ENCODE data around the gene FAM162A. TPM values are rescaled to one million over a fixed set of nuclear protein-coding genes. Genes with fewer than 3 reads are reported as not detected.

FAM162A gene
- total RNA-seq, 2 donors from 2014 or later: 7.1 to 8.0 TPM

DNA sequence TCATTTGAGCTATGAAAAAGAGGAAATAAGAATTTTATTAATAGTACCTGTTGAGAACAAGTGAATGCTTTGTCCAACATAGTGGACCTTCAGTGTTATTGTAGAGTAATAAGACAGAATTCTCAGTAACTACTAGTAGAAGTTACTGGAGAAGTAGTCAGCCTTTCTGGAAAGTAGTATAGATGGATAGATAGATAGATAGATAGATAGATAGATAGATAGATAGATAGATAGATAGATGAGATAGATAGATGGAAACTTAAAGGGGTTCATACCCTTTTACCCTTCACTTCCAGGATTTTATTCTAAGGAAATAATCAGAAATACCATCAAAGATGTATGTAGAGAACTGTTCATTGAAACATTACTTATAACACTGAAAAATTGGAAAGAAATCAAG lies 5.2 kb downstream of the FAM162A start:
- DNase-seq (ENCODE audit: low spot score) (no peak), ATAC-seq (ENCODE audit: insufficient number of reproducible peaks, low FRiP score, low read depth) (no peak)
- TF ChIP-seq, protein P1, sequence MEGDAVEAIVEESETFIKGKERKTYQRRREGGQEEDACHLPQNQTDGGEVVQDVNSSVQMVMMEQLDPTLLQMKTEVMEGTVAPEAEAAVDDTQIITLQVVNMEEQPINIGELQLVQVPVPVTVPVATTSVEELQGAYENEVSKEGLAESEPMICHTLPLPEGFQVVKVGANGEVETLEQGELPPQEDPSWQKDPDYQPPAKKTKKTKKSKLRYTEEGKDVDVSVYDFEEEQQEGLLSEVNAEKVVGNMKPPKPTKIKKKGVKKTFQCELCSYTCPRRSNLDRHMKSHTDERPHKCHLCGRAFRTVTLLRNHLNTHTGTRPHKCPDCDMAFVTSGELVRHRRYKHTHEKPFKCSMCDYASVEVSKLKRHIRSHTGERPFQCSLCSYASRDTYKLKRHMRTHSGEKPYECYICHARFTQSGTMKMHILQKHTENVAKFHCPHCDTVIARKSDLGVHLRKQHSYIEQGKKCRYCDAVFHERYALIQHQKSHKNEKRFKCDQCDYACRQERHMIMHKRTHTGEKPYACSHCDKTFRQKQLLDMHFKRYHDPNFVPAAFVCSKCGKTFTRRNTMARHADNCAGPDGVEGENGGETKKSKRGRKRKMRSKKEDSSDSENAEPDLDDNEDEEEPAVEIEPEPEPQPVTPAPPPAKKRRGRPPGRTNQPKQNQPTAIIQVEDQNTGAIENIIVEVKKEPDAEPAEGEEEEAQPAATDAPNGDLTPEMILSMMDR (IDR thresholded peaks at IDR 0.05): no peak
- no peak overlapping the region for H3K4me3 ChIP-seq
- H3K36me3 ChIP-seq: no peaks in the 10 kb centered on the region
- H3K27me3 ChIP-seq (replicated peaks; ENCODE audit: insufficient read depth): no peaks in the 10 kb centered on the region
- no peaks in the 10 kb centered on the region for H3K9me3 ChIP-seq
- peaks cover 4 to 19% of the 10 kb centered on the region in 2 donors for H3K4me1 ChIP-seq (ENCODE audit: control insufficient read depth in 1 of 2, low read depth in 2 of 2)
- no peak overlapping the region for H3K27ac ChIP-seq

DNA sequence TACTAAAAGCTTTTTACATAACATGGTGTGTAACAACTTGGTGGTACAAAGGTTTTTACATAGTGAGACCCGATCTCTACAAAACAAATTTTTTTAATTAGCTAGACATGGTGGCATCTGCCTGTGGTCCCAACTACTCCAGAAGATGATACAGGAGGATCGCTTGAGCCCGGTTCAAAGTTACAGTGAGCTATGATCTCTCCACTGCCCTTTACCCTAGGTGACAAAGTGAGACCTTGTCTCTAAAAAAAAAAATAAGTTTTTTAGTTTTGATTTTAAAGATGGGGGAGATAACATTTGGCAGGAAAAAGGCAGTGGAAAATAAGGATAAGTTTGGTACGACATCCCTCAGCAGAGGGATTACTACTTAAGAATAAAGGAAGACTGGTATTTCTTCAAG lies 5.9 kb downstream of the FAM162A start:
- DNase-seq (ENCODE audit: low spot score): no peak
- H3K4me1 ChIP-seq (ENCODE audit: control insufficient read depth in 1 of 2, low read depth in 2 of 2): peaks cover under 1 to 14% of the 10 kb centered on the region in 2 donors
- no peak overlapping the region for H3K27ac ChIP-seq
- TF ChIP-seq, protein P1 (IDR thresholded peaks at IDR 0.05): no peak
- H3K27me3 ChIP-seq (replicated peaks; ENCODE audit: insufficient read depth): no peaks in the 10 kb centered on the region
- no peaks in the 10 kb centered on the region for H3K36me3 ChIP-seq
- H3K4me3 ChIP-seq: no peak overlapping the region
- no peaks in the 10 kb centered on the region for H3K9me3 ChIP-seq
- ATAC-seq (ENCODE audit: insufficient number of reproducible peaks, low FRiP score, low read depth): no peak

DNA sequence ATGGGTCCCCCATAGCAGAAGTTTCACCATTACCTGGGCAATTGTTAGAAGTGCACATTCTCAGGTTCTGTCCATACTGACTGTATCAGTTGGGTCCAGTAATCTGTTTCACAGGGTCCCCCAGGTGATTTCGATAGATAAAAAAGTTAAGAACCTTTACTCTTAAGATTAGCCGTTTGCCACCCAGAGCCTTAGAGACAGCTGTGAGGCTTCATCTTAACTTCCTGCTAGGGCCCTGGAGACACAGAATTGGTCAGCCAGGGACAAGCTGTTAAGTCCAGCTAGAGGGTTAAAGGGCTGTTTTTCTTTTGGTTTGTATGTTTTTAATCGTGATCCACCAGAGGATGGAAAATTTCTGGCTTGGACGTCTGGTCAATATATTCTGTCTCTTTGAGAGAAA lies 6.7 kb downstream of the FAM162A start:
- no peak overlapping the region for H3K27ac ChIP-seq

GRCh38 chr3:122391681-122392446 lies 7.9 kb downstream of the FAM162A start:
- Histone ChIP-seq H3K9me3 (no peaks in the 10 kb centered on the region), H3K27me3 (replicated peaks; ENCODE audit: insufficient read depth) (no peaks in the 10 kb centered on the region), H3K27ac (no peak overlapping the region), H3K36me3 (no peaks in the 10 kb centered on the region), H3K4me1 (ENCODE audit: control insufficient read depth in 1 of 2, low read depth in 2 of 2) (no peaks in the 10 kb centered on the region), H3K4me3 (no peak overlapping the region)
- DNase-seq (ENCODE audit: low spot score): no peak
- TF ChIP-seq, protein P1 (IDR thresholded peaks at IDR 0.05): no peak
- no peak for ATAC-seq (ENCODE audit: insufficient number of reproducible peaks, low FRiP score, low read depth)

More for the DNA sequence above, 6.7 kb downstream of the FAM162A start:
- Histone ChIP-seq H3K4me3 (no peak overlapping the region), H3K4me1 (ENCODE audit: control insufficient read depth in 1 of 2, low read depth in 2 of 2) (peaks cover 0 to 6% of the 10 kb centered on the region in 2 donors), H3K36me3 (no peaks in the 10 kb centered on the region), H3K9me3 (no peaks in the 10 kb centered on the region), H3K27me3 (replicated peaks; ENCODE audit: insufficient read depth) (no peaks in the 10 kb centered on the region)
- DNase-seq (ENCODE audit: low spot score) (no peak), ATAC-seq (ENCODE audit: insufficient number of reproducible peaks, low FRiP score, low read depth) (no peak)
- TF ChIP-seq, protein P1 (IDR thresholded peaks at IDR 0.05): no peak

- Histone ChIP-seq H3K9me3 (no peaks in the 10 kb centered on the region), H3K27me3 (replicated peaks; ENCODE audit: insufficient read depth) (no peaks in the 10 kb centered on the region), H3K36me3 (no peaks in the 10 kb centered on the region), H3K4me1 (ENCODE audit: control insufficient read depth in 1 of 2, low read depth in 2 of 2) (no peaks in the 10 kb centered on the region), H3K4me3 (no peak overlapping the region), H3K27ac (no peak overlapping the region)
- DNase-seq (ENCODE audit: low spot score): no peak
- TF ChIP-seq, protein P1 (IDR thresholded peaks at IDR 0.05): peak; percentile 65
- no peak for ATAC-seq (ENCODE audit: insufficient number of reproducible peaks, low FRiP score, low read depth)
These were observed 9.2 kb downstream of the FAM162A start for GRCh38 chr3:122392868-122393844.
